ENCODE measurements around the gene FGF14.

Gene FGF14

DNA sequence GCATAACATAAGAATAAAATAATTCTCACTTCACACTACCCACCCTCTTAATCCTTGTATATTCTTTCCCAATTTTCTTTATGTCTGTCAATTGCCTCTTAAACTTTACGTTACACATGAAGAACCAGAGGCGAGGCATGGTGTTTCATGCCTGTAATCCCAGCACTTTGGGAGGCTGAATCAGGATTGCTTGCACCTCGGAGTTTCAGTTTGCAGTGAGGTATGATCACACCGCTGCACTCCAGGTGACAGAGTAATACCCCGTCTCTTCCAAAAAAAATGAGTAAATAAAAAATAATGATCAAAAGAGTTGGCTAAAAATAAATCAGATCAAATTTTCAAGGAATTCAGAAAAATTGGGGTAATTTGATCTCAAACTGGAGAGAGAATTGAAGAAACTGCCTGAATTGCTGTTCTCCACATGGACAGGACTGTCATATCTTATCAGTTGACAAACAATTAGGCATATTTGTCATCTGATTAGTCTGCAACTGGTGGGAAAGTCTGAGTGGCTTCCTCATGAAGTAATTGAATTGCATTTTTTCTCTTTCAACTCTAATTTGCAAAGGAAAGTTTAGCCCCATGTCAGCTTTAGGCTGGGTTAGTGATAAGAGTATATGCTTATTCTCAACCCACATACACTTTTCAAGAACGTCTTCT, 646.5 kb downstream of the FGF14 start:
- Histone ChIP-seq H3K79me2 (ENCODE audit: insufficient read depth, low read length) (no peaks in the 10 kb centered on the region), H3K4me3 (ENCODE audit: insufficient read depth, low read length, poor library complexity, severe bottlenecking) (no peak overlapping the region), H3F3A (ENCODE audit: insufficient read depth) (no peaks in the 10 kb centered on the region), H3K9ac (ENCODE audit: low read length) (no peak overlapping the region), H3K9me2 (replicated peaks; ENCODE audit: insufficient read depth, low read length) (no peaks in the 10 kb centered on the region), H3K27me3 (ENCODE audit: low read length) (no peaks in the 10 kb centered on the region), H3K27ac (ENCODE audit: low read depth, low read length) (no peak overlapping the region), H4K20me1 (ENCODE audit: low read depth, low read length) (no peaks in the 10 kb centered on the region), H3K4me2 (ENCODE audit: low read depth, low read length, poor library complexity, severe bottlenecking) (no peak overlapping the region), H2AFZ (ENCODE audit: low read depth, low read length, severe bottlenecking) (no peak overlapping the region), H3K9me3 (ENCODE audit: insufficient read depth, low read length) (no peaks in the 10 kb centered on the region), H3K36me3 (ENCODE audit: low read length) (no peaks in the 10 kb centered on the region)
- no peak for TF ChIP-seq EZH2phosphoT487 (conservative IDR thresholded peaks at IDR 0.05; ENCODE audit: low read length)
- TF ChIP-seq, protein P1, sequence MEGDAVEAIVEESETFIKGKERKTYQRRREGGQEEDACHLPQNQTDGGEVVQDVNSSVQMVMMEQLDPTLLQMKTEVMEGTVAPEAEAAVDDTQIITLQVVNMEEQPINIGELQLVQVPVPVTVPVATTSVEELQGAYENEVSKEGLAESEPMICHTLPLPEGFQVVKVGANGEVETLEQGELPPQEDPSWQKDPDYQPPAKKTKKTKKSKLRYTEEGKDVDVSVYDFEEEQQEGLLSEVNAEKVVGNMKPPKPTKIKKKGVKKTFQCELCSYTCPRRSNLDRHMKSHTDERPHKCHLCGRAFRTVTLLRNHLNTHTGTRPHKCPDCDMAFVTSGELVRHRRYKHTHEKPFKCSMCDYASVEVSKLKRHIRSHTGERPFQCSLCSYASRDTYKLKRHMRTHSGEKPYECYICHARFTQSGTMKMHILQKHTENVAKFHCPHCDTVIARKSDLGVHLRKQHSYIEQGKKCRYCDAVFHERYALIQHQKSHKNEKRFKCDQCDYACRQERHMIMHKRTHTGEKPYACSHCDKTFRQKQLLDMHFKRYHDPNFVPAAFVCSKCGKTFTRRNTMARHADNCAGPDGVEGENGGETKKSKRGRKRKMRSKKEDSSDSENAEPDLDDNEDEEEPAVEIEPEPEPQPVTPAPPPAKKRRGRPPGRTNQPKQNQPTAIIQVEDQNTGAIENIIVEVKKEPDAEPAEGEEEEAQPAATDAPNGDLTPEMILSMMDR (IDR thresholded peaks at IDR 0.05; ENCODE audit: insufficient read depth, low read length, poor library complexity, severe bottlenecking) = no peak

DNA sequence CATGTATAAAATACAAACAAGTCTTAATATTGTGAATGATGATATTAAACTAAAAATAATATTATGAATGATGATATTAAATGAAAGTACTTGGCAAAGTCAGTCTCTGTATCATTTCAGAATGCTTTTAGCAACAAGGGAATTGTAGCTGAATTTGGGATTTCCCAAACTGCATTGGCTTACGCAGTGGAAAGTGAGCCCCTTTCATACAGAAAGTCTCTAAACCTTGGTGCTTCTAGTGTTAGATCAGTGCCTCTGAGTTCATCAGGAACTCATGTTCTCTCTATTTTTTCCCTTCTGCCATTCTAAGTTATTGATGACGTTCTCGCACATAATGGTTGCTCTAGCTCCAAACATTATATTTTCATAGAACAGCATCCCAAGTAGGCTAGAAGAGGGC, 649.4 kb downstream of the FGF14 start:
- no peak overlapping the region for H3K9ac ChIP-seq (ENCODE audit: low read length)
- no peak overlapping the region for H2AFZ ChIP-seq (ENCODE audit: low read depth, low read length, severe bottlenecking)
- H3K27ac ChIP-seq (ENCODE audit: low read depth, low read length) = no peak overlapping the region
- TF ChIP-seq, protein P1 (IDR thresholded peaks at IDR 0.05; ENCODE audit: insufficient read depth, low read length, poor library complexity, severe bottlenecking) = no peak
- no peak for TF ChIP-seq EZH2phosphoT487 (conservative IDR thresholded peaks at IDR 0.05; ENCODE audit: low read length)
- no peaks in the 10 kb centered on the region for H4K20me1 ChIP-seq (ENCODE audit: low read depth, low read length)
- no peaks in the 10 kb centered on the region for H3K27me3 ChIP-seq (ENCODE audit: low read length)
- H3K4me2 ChIP-seq (ENCODE audit: low read depth, low read length, poor library complexity, severe bottlenecking) = no peak overlapping the region
- no peaks in the 10 kb centered on the region for H3F3A ChIP-seq (ENCODE audit: insufficient read depth)
- H3K4me3 ChIP-seq (ENCODE audit: insufficient read depth, low read length, poor library complexity, severe bottlenecking) = no peak overlapping the region
- H3K79me2 ChIP-seq (ENCODE audit: insufficient read depth, low read length) = no peaks in the 10 kb centered on the region
- H3K9me2 ChIP-seq (replicated peaks; ENCODE audit: insufficient read depth, low read length) = no peaks in the 10 kb centered on the region
- no peaks in the 10 kb centered on the region for H3K36me3 ChIP-seq (ENCODE audit: low read length)
- no peaks in the 10 kb centered on the region for H3K9me3 ChIP-seq (ENCODE audit: insufficient read depth, low read length)

DNA sequence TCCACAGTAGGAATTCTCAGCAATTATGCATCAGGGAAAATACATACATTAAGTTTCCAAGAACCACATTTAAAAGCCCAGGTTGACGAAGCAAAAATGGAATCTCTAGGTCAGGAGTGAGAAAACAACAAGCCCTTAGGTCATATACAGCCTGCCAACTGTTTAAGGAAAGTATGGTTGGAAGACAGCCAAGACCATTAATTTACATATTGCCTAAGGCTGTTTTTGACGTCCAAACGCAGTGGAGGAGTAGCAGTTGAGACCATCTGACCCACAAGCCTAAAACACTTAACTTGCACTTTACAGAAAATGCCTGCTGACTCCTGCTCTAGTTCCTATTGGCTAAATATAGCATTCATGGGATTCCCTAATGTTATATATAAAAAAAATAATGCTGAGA, 650.4 kb downstream of the FGF14 start:
- H3F3A ChIP-seq (ENCODE audit: insufficient read depth) = no peaks in the 10 kb centered on the region
- no peaks in the 10 kb centered on the region for H3K36me3 ChIP-seq (ENCODE audit: low read length)
- no peaks in the 10 kb centered on the region for H3K27me3 ChIP-seq (ENCODE audit: low read length)
- H3K27ac ChIP-seq (ENCODE audit: low read depth, low read length) = no peak overlapping the region
- no peak overlapping the region for H3K4me3 ChIP-seq (ENCODE audit: insufficient read depth, low read length, poor library complexity, severe bottlenecking)
- H2AFZ ChIP-seq (ENCODE audit: low read depth, low read length, severe bottlenecking) = no peak overlapping the region
- H3K9me3 ChIP-seq (ENCODE audit: insufficient read depth, low read length) = no peaks in the 10 kb centered on the region
- no peak for TF ChIP-seq EZH2phosphoT487 (conservative IDR thresholded peaks at IDR 0.05; ENCODE audit: low read length)
- TF ChIP-seq, protein P1 (IDR thresholded peaks at IDR 0.05; ENCODE audit: insufficient read depth, low read length, poor library complexity, severe bottlenecking) = no peak
- no peaks in the 10 kb centered on the region for H3K79me2 ChIP-seq (ENCODE audit: insufficient read depth, low read length)
- no peak overlapping the region for H3K4me2 ChIP-seq (ENCODE audit: low read depth, low read length, poor library complexity, severe bottlenecking)
- no peak overlapping the region for H3K9ac ChIP-seq (ENCODE audit: low read length)
- H4K20me1 ChIP-seq (ENCODE audit: low read depth, low read length) = no peaks in the 10 kb centered on the region
- H3K9me2 ChIP-seq (replicated peaks; ENCODE audit: insufficient read depth, low read length) = no peaks in the 10 kb centered on the region
